ACC112 (cell line): ENCODE data around the gene PJA2.

Experiments used
- H2AFZ ChIP-seq: fragments of 200-600 bp; sonication (generic); one replicate; pipeline ENCODE4 v1.6.0; 2017; ENCODE audit warnings: antibody characterized with exemption, low read length; ENCODE audit not compliant: unreplicated experiment
- H3K27ac ChIP-seq: fragments of 200-600 bp; sonication (generic); 2 replicates; pipeline ENCODE4 v1.5.1; 2014; ENCODE audit warnings: low read depth, mild to moderate bottlenecking, antibody characterized with exemption, low read length, moderate library complexity
- H3K27me3 ChIP-seq: fragments of 200-600 bp; sonication (generic); 2 replicates; pipeline ENCODE4 v1.6.1; 2014; ENCODE audit warnings: mild to moderate bottlenecking, antibody characterized with exemption, low read length, moderate library complexity, mixed read lengths; ENCODE audit not compliant: insufficient read depth
- H3K36me3 ChIP-seq: fragments of 200-600 bp; sonication (generic); 2 replicates; pipeline ENCODE4 v1.6.1; 2016; ENCODE audit warnings: mild to moderate bottlenecking, antibody characterized with exemption, low read length, moderate library complexity, mixed read lengths; ENCODE audit not compliant: insufficient read depth
- H3K4me1 ChIP-seq: fragments of 200-600 bp; sonication (generic); one replicate; pipeline ENCODE4 v1.6.1; 2016; ENCODE audit warnings: low read length, mixed read lengths; ENCODE audit not compliant: insufficient read depth, unreplicated experiment, control insufficient read depth
- H3K4me3 ChIP-seq: fragments of 200-600 bp; sonication (generic); 2 replicates; pipeline ENCODE4 v1.5.1; 2014; ENCODE audit warnings: mild to moderate bottlenecking, low read depth, low read length
- H3K79me2 ChIP-seq: fragments of 200-600 bp; sonication (generic); one replicate; pipeline ENCODE4 v1.6.0; 2016; ENCODE audit warnings: low read length; ENCODE audit not compliant: control insufficient read depth, unreplicated experiment, insufficient read depth

The PJA2 gene

GRCh38 chr5:109326919-109327318 lies 82.9 kb downstream of the PJA2 start:
- Histone ChIP-seq H3K79me2 (no peaks in the 10 kb centered on the region), H2AFZ (no peak overlapping the region), H3K36me3 (no peaks in the 10 kb centered on the region), H3K27ac (no peak overlapping the region), H3K4me1 (peaks cover 14% of the 10 kb centered on the region), H3K4me3 (no peak overlapping the region), H3K27me3 (no peaks in the 10 kb centered on the region)

GRCh38 chr5:109325456-109325855 lies 84.3 kb downstream of the PJA2 start:
- Histone ChIP-seq H2AFZ (no peak overlapping the region), H3K27ac (no peak overlapping the region), H3K4me1 (peaks cover 14% of the 10 kb centered on the region), H3K79me2 (no peaks in the 10 kb centered on the region), H3K4me3 (no peak overlapping the region), H3K36me3 (no peaks in the 10 kb centered on the region), H3K27me3 (no peaks in the 10 kb centered on the region)

DNA sequence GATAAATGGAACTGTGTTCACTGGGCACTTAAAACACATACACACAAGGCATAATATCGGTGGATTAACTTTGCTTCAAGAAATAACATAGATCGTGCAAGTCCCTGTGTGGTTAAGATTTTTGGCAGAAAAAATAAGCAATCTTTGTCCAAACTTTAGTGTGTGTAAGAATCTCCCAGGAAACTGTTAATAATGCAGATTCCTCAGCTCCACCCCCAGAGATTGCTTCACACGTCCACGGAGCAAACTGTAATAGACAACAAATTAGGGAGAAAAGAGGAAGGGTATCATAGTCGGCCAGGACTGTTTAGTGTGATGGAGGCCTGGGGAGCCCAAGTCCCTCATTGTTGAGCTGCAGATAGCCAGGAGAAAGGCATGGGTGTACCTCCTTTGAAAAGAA lies 84.8 kb downstream of the PJA2 start:
- no peaks in the 10 kb centered on the region for H3K79me2 ChIP-seq
- H3K27ac ChIP-seq: no peak overlapping the region
- H3K4me3 ChIP-seq: no peak overlapping the region
- H3K36me3 ChIP-seq: no peaks in the 10 kb centered on the region
- peaks cover 14% of the 10 kb centered on the region for H3K4me1 ChIP-seq
- H3K27me3 ChIP-seq: no peaks in the 10 kb centered on the region
- H2AFZ ChIP-seq: no peak overlapping the region

DNA sequence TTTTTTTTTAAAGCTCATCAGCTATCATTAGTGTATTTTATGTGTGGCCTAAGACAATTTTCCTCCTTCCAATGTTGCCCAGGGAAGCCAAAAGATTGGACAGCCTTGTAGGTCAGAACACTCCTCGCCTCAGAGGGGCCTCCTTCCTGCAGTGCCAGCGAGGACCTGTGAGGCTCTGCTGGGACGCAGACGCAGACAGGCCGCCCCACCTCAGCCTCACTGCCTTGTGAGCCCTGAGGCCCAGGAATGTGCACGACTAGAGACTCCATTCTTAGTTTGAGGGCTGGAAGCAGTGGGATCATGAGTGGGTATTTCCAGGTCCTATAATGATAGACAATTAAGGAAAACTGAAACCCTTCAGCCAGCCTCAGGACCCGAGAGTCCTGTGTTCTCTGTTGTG lies 85.4 kb downstream of the PJA2 start:
- H3K36me3 ChIP-seq: no peaks in the 10 kb centered on the region
- peaks cover 10% of the 10 kb centered on the region for H3K4me1 ChIP-seq
- no peaks in the 10 kb centered on the region for H3K27me3 ChIP-seq
- H3K27ac ChIP-seq: no peak overlapping the region
- H3K4me3 ChIP-seq: no peak overlapping the region
- H3K79me2 ChIP-seq: no peaks in the 10 kb centered on the region
- H2AFZ ChIP-seq: no peak overlapping the region

DNA sequence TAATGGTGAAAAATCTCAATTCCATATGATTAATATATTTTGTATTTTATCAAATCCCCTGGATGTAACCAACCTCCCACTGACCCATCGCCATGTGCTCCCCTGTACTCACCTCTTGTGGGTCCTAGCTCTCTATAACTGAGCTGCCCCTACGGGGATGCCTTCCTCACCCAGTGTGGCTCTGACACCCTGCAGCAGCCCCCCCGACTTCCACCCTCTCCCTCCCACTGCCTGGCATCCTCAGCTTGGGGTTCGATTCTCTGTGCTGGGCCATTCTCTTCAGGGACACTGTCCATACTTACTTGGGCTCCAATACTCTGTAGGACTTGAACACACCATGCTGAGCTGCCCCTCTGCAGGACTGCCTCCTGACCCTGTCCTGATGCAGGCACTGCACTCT lies 87.1 kb downstream of the PJA2 start:
- H3K79me2 ChIP-seq: no peaks in the 10 kb centered on the region
- H2AFZ ChIP-seq: no peak overlapping the region
- no peak overlapping the region for H3K4me3 ChIP-seq
- no peaks in the 10 kb centered on the region for H3K27me3 ChIP-seq
- H3K27ac ChIP-seq: no peak overlapping the region
- H3K4me1 ChIP-seq: no peaks in the 10 kb centered on the region
- no peaks in the 10 kb centered on the region for H3K36me3 ChIP-seq

- no peak overlapping the region for H3K27ac ChIP-seq
- no peaks in the 10 kb centered on the region for H3K36me3 ChIP-seq
- H3K79me2 ChIP-seq: no peaks in the 10 kb centered on the region
- no peak overlapping the region for H3K4me3 ChIP-seq
- H2AFZ ChIP-seq: no peak overlapping the region
- H3K27me3 ChIP-seq: no peaks in the 10 kb centered on the region
- peaks cover 7% of the 10 kb centered on the region for H3K4me1 ChIP-seq
Observed at GRCh38 chr5:109319351-109319750, 90.4 kb downstream of the PJA2 start.

DNA sequence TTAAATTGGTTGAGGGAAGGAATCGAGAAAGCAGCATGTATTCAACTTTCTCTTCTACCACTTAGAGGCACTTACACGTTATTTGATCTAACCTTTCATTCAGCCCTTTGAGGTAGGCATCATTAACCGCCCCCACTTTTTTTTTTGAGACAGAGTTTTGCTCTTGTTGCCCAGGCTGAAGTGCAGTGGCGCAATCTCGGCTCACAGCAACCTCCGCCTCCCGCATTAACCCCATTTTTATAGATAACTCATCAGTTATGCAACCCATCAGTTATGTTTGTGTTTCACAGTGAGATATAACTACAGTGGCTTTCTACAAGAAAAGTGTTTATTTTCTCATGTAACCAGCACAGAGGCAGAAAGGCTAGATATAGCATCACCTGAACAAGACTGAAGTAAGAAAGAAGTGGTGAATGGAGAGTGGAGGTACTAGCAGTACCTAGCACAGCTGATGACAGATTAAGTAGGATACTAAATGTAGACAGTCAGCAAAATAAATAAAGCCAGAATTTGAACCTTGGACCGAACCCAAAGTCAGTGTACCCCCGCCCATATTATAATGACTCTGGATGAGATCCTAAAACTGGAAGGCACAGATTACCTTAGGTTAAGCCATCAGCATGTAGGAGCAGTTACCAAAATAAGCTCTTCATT lies 91.2 kb downstream of the PJA2 start:
- no peaks in the 10 kb centered on the region for H3K36me3 ChIP-seq

DNA sequence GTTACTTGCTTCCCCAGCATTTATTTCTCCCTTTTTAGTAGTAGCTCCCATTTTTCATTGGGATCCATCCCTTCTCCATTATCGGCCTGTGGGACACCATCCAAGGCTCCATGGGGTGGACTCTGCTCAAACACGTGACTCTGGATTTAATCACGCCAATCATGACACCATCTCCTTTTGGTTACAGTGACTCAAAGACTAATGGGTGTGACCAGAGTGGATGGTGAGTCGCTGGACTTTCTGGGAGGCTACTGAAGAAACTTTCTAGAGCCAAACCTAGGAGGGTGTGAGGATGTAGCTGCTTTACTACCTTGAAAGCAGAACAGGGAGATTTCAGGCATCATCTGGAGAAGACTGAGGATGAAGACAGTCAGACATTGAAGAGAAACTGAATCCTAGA lies 93.1 kb downstream of the PJA2 start:
- Histone ChIP-seq H3K79me2 (no peaks in the 10 kb centered on the region), H3K4me3 (no peak overlapping the region), H3K27ac (no peak overlapping the region), H3K4me1 (peaks cover 7% of the 10 kb centered on the region), H3K27me3 (no peaks in the 10 kb centered on the region), H2AFZ (no peak overlapping the region), H3K36me3 (no peaks in the 10 kb centered on the region)

More for the DNA sequence above, 91.2 kb downstream of the PJA2 start:
- Histone ChIP-seq H3K27me3 (no peaks in the 10 kb centered on the region), H3K4me3 (no peak overlapping the region), H2AFZ (no peak overlapping the region), H3K27ac (no peak overlapping the region), H3K79me2 (no peaks in the 10 kb centered on the region), H3K4me1 (peaks cover 7% of the 10 kb centered on the region)

DNA sequence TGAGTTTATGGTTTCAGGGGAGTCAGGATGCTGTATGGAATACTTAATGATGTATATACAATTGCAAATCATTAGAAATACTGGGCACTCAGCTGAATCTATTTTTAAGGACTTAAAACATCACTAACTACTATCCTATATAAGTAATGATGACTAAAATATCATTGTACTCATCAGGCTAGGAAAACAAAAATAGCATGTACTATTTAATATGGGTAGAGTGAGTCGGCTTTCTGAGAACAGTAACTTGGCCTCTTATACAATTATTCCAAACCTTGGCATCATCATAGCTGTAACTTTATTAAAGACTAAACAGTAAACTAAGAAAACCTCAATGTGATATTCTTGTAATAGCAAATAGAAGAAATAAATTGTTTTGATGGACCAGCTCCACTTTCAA lies 94.5 kb downstream of the PJA2 start:
- Histone ChIP-seq H3K4me1 (peaks cover 7% of the 10 kb centered on the region), H3K4me3 (no peak overlapping the region), H3K27ac (no peak overlapping the region), H3K27me3 (no peaks in the 10 kb centered on the region), H2AFZ (no peak overlapping the region), H3K36me3 (no peaks in the 10 kb centered on the region), H3K79me2 (no peaks in the 10 kb centered on the region)

GRCh38 chr5:109313127-109313526 lies 96.6 kb downstream of the PJA2 start:
- Histone ChIP-seq H3K36me3 (no peaks in the 10 kb centered on the region), H2AFZ (no peak overlapping the region), H3K4me3 (no peak overlapping the region), H3K27ac (no peak overlapping the region), H3K27me3 (no peaks in the 10 kb centered on the region), H3K79me2 (no peaks in the 10 kb centered on the region), H3K4me1 (peaks cover 7% of the 10 kb centered on the region)

DNA sequence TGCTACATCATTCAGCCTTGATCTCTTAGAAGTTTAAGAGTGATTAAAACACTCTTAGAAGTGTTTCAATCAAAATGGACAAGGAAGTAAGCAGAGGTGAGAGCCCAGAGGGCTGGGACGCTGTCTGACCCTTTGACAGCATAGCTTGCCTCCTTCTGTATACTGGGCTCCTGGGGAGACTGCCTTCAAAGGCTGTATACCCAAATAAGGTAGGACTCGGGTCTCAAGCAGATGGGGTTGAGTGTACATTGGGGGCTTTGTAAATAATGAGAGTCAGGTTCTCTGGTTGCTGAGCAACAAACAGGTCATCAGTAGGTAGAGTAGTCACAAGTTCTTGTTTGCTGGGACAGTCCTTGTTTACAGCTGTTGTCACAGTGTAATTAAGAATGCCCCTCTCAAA lies 97.1 kb downstream of the PJA2 start:
- no peaks in the 10 kb centered on the region for H3K36me3 ChIP-seq
- no peak overlapping the region for H3K4me3 ChIP-seq
- H3K27me3 ChIP-seq: no peaks in the 10 kb centered on the region
- H3K4me1 ChIP-seq: peaks cover 7% of the 10 kb centered on the region
- H3K79me2 ChIP-seq: no peaks in the 10 kb centered on the region
- H2AFZ ChIP-seq: no peak overlapping the region
- no peak overlapping the region for H3K27ac ChIP-seq
